ENCODE measurements around the gene KIRREL3.

- TF ChIP-seq CTCF (IDR thresholded peaks at IDR 0.05) (no peak), POLR2A (IDR thresholded peaks at IDR 0.05) (no peak)
Measured at GRCh38 chr11:126436209-126436755, 564.3 kb downstream of the KIRREL3 start.
